ENCODE results near the gene GPC5.

GPC5 gene

DNA sequence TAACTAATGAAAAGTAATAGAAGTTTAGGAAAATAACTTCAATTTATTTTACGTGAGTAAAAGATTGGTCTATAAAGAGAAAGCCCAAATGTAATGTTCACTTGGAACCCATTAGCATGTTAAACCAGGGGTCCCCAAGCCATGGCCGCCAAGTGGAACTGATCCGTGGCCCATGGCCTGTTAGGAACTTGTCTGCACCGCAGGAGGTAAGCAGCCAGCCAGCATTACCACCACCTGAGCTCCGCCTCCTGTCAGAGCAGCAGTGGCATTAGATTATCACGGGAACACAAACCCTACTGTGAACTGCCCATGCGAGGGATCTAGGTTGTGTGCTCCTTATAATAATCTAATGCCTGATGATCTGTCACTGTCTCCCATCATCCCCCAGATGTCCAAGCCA lies 1009.4 kb downstream of the GPC5 start:
- H3K27ac ChIP-seq: no peak overlapping the region
- TF ChIP-seq, protein P1, sequence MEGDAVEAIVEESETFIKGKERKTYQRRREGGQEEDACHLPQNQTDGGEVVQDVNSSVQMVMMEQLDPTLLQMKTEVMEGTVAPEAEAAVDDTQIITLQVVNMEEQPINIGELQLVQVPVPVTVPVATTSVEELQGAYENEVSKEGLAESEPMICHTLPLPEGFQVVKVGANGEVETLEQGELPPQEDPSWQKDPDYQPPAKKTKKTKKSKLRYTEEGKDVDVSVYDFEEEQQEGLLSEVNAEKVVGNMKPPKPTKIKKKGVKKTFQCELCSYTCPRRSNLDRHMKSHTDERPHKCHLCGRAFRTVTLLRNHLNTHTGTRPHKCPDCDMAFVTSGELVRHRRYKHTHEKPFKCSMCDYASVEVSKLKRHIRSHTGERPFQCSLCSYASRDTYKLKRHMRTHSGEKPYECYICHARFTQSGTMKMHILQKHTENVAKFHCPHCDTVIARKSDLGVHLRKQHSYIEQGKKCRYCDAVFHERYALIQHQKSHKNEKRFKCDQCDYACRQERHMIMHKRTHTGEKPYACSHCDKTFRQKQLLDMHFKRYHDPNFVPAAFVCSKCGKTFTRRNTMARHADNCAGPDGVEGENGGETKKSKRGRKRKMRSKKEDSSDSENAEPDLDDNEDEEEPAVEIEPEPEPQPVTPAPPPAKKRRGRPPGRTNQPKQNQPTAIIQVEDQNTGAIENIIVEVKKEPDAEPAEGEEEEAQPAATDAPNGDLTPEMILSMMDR (conservative IDR thresholded peaks at IDR 0.05): no peak

DNA sequence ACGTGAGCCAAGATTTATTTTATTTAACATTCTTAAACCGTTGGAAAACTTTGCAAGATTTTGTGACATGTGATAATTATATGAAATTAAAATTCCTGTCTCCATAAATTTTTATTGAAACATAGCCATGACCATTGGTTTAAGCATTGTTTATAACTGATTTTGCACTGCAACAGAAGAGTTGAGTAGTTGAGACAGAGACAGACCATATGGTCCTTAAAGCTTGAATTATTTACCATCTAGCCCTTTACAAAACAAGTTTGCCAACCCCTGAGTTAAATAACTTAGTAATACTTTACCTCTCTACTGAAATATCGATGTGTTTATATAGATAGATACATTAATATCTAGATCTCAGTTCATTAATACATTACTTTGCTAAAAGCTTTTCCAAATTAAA lies 1014.1 kb downstream of the GPC5 start:
- H3K27ac ChIP-seq: no peak overlapping the region
- TF ChIP-seq, protein P1 (conservative IDR thresholded peaks at IDR 0.05): no peak

DNA sequence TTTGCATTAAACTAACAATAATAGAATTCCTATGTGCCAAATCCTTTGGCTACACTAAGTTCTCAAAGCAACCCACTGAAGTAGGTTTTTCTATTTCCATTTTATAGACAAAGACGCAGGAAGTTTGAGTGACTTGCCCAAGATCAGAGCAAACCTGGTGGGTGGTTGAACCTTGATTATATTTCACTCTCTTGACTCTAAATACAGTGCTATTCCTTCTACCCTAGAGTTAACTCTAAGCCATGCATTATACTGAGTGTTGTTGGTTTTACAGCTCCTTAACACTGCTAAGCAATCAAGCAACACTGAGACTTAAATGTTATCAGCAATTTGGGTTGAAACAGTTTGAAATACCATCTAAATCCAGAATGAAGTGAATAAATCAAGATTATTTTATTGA lies 1014.6 kb downstream of the GPC5 start:
- TF ChIP-seq, protein P1 (conservative IDR thresholded peaks at IDR 0.05): no peak
- H3K27ac ChIP-seq: 0 out of 2 replicates have a peak overlapping the region, but pooled peaks have one; percentile 1

DNA sequence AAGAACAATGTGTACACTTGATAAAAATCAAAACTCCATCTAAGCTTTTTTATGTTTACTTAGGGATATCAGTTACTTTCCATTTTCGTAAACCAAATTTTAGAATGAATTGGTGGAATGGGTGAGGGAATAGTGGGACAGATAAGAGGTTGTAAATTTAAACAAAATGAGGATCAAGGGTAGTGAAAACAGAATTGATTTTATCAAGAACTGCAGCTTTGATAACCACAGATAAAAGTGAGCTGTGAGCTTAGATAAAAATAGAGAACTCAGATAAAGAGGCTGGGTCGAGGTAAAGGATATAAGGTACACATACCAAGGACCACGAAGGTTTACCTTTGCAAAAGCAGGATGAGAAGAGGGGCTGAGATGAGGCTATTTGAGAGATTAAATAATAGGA lies 1015.0 kb downstream of the GPC5 start:
- TF ChIP-seq, protein P1 (conservative IDR thresholded peaks at IDR 0.05): no peak
- H3K27ac ChIP-seq: no peak overlapping the region

DNA sequence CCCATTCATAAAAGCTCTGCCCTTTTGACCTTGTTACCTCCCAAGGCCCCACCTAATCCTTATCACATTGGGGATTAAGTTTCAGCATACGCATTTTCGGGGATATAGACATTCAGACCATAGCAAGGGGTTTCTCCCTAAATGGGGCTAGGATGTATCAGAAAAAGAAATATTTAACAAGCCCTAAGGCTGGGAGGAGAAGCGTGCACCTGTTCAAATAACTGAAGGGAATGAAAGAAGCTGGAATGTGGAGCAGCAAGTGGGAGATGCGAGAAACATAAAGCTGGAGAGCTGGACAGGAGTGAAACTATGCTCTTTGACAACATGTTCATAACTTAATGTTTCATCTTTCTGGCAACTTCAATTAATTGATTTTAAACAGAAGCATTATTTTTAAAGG lies 1016.4 kb downstream of the GPC5 start:
- TF ChIP-seq, protein P1 (conservative IDR thresholded peaks at IDR 0.05): no peak
- no peak overlapping the region for H3K27ac ChIP-seq

DNA sequence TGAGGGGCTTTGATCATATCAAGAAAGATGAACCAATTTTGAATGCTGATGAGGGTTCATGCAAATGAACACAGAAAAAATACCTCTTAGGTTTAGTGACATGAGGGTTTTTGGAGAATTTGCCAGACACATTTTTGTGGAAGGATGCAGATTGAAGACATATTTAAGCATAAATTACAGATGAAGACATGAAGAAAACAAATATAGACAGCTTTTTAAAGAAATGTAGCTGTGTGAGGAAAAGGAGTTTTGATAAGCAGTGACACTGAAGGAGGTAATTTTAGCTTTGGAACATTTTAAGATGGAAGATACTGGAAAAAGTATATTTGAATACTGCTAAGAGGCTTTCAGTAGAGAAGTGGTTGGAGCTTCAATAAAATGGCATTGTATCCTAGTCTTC lies 1017.4 kb downstream of the GPC5 start:
- TF ChIP-seq, protein P1 (conservative IDR thresholded peaks at IDR 0.05): no peak
- H3K27ac ChIP-seq: no peak overlapping the region

DNA sequence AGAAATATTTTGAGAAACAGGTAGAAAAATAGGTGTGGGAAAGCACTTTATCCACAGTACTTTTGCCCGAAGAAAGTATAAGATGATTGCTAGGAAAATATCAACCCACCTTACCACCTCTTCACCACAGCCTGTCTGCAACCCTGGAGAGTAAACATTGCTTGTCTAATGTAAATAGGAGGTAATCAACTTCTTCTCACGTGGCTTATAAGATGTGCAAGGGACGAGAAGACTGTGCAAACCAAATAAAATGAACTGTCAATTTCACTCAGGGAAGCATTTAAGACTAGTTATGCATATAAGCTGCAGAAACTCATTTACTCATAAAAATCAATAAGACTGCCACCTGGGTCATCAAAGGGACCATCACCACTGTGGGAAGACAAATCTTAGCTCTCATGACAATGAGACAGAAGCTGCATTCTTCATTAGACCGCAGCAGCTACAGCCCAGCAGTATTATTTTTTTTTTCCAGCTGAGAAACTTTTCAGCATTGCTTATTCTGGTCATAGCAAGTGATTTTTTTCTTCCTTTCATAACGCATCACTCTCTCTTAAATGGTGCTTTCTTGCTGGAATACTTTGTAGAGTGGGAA lies 1020.5 kb downstream of the GPC5 start:
- H3K27ac ChIP-seq: peak overlapping the region; percentile 31
- TF ChIP-seq, protein P1 (conservative IDR thresholded peaks at IDR 0.05): no peak
